HepG2 (cell line): Measurements from ENCODE around the gene FBXO24. TPM values are rescaled to one million over a fixed set of nuclear protein-coding genes. Genes with fewer than 3 reads are reported as not detected.
A peak's percentile ranks its signal among the peaks of the same experiment; 100 is the strongest.

Experiments used
- ASH2L ChIP-seq: fragments of 300-600, 200-600 bp; sonication (generic); IDR thresholded peaks from 2 replicates; pipeline ENCODE4 v1.7.0; 2017; ENCODE audit warnings: low read depth, mild to moderate bottlenecking, moderate library complexity, mixed read lengths, low read length; ENCODE audit not compliant: insufficient read length
- DMAP1 ChIP-seq: IDR thresholded peaks from 2 replicates; pipeline ENCODE4 v1.6.1; 2016
- GFI1 ChIP-seq: sonication (generic); formaldehyde crosslinking; IDR thresholded peaks from 2 replicates; pipeline ENCODE4 v1.5.0; 2020; ENCODE audit warnings: missing genetic modification reagents, mild to moderate bottlenecking, borderline replicate concordance
- HNRNPL ChIP-seq: fragments of 200-400 bp; formaldehyde crosslinking; IDR thresholded peaks from 2 replicates; pipeline ENCODE4 v1.6.1; 2017; ENCODE audit warnings: mild to moderate bottlenecking, low read depth, low read length
- IKZF1 ChIP-seq: fragments of 450-650 bp; IDR thresholded peaks from 2 replicates; pipeline ENCODE4 v1.7.1; 2016
- NPAS2 ChIP-seq: sonication (generic); formaldehyde crosslinking; IDR thresholded peaks from 2 replicates; pipeline ENCODE4 v1.8.0; 2022; ENCODE audit warnings: mild to moderate bottlenecking, missing genetic modification reagents, borderline replicate concordance
- RFXAP ChIP-seq: sonication (generic); formaldehyde crosslinking; IDR thresholded peaks from 2 replicates; pipeline ENCODE4 v1.4.0; 2020; ENCODE audit warnings: missing genetic modification reagents, borderline replicate concordance
- SMAD9 ChIP-seq: sonication (generic); formaldehyde crosslinking; IDR thresholded peaks from 2 replicates; pipeline ENCODE4 v1.5.1; 2020; ENCODE audit warnings: mild to moderate bottlenecking, missing genetic modification reagents
- ZNF124 ChIP-seq: sonication (generic); formaldehyde crosslinking; IDR thresholded peaks from 2 replicates; pipeline ENCODE4 v1.4.0; 2020; ENCODE audit warnings: missing genetic modification reagents
- ZNF430 ChIP-seq: sonication (generic); formaldehyde crosslinking; IDR thresholded peaks from 2 replicates; pipeline ENCODE4 v1.9.0; 2021; ENCODE audit warnings: mild to moderate bottlenecking, missing genetic modification reagents
- polyA plus RNA-seq, 8 experiments: library from polyadenylated mRNA; depleted of rRNA in 3 of 8; stranded (reverse) in 7 of 8; unstranded in 1 of 8; fragments of >200 nt; fragmentation: Illumina TruSeq in 4 of 8; extraction: Trizol in 4 of 8; gene quantifications; 2 replicates each; pipeline versions ENCODE4 v1.2.1 to v1.2.3, GENCODE V29; 2011 to 2016; ENCODE audit warnings: low read depth in 4 of 8, missing spikeins in 1 of 8, mixed read lengths in 1 of 8; ENCODE audit not compliant: insufficient read depth in 1 of 8
- total RNA-seq, 5 experiments: library from RNA; depleted of rRNA; stranded (reverse); fragments of >200 nt; fragmentation: Illumina TruSeq; extraction: Trizol; gene quantifications; 2 replicates each; pipeline ENCODE4 v1.2.3, GENCODE V29; 2016; ENCODE audit warnings: low read depth in 1 of 5
- TF ChIP-seq, protein P1 (sequence below): sonication (generic); formaldehyde crosslinking; IDR thresholded peaks from 2 replicates; pipeline ENCODE4 v1.4.0; 2020; ENCODE audit warnings: mild to moderate bottlenecking, missing genetic modification reagents
- TF ChIP-seq, protein P2 (sequence below): sonication (generic); formaldehyde crosslinking; IDR thresholded peaks from 2 replicates; pipeline ENCODE4 v1.4.0; 2020; ENCODE audit warnings: mild to moderate bottlenecking, missing genetic modification reagents
- TF ChIP-seq, protein P3 (sequence below): sonication (generic); formaldehyde crosslinking; IDR thresholded peaks from 2 replicates; pipeline ENCODE4 v1.5.1; 2020; ENCODE audit warnings: mild to moderate bottlenecking, missing genetic modification reagents, moderate library complexity
- TF ChIP-seq, protein P4 (sequence below): sonication (generic); formaldehyde crosslinking; conservative IDR thresholded peaks from 2 replicates; pipeline ENCODE4 v1.4.0; 2020; ENCODE audit warnings: missing genetic modification reagents
- TF ChIP-seq, protein P5 (sequence below): sonication (generic); formaldehyde crosslinking; IDR thresholded peaks from 2 replicates; pipeline ENCODE4 v1.4.0; 2020; ENCODE audit warnings: low read depth, mild to moderate bottlenecking, missing genetic modification reagents

The FBXO24 gene
- total and polyA plus RNA-seq, 2 of the 13 experiments (the other 11 are each of a cell fraction or from before 2014, with no cell fraction given) = 0.20 to 0.55 TPM

DNA sequence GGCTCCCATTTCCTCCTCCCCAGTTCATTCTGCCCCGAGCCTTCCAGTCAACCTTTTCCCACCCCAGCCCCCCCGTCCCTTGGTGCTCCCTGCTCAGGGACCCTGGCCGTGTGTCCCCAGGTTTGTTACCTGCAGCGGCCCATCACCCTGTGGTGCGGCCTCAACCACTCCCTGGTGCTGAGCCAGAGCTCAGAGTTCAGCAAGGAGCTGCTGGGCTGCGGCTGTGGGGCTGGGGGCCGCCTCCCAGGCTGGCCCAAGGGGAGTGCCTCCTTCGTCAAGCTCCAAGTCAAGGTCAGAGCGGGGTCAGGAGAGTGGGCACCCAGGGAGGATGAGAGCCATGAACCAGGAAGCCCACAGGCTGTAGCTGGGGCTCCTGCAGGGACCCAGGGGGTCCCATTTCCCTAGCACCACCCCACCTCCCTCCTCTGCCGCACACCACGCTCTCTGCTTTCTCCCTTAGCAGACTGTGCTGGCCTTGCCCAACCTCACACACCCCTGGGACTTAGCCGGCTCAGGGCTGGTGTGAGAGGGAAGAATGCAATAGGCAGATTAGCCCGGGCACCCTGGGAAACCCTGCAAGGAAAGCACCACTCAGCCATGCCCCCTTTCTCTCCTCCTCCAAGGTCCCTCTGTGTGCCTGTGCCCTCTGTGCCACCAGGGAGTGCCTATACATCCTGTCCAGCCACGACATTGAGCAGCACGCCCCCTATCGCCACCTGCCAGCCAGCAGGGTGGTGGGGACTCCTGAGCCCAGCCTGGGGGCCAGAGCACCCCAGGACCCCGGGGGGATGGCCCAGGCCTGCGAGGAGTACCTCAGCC, 14.0 kb downstream of the FBXO24 start (continued):
- TF ChIP-seq, protein P1, sequence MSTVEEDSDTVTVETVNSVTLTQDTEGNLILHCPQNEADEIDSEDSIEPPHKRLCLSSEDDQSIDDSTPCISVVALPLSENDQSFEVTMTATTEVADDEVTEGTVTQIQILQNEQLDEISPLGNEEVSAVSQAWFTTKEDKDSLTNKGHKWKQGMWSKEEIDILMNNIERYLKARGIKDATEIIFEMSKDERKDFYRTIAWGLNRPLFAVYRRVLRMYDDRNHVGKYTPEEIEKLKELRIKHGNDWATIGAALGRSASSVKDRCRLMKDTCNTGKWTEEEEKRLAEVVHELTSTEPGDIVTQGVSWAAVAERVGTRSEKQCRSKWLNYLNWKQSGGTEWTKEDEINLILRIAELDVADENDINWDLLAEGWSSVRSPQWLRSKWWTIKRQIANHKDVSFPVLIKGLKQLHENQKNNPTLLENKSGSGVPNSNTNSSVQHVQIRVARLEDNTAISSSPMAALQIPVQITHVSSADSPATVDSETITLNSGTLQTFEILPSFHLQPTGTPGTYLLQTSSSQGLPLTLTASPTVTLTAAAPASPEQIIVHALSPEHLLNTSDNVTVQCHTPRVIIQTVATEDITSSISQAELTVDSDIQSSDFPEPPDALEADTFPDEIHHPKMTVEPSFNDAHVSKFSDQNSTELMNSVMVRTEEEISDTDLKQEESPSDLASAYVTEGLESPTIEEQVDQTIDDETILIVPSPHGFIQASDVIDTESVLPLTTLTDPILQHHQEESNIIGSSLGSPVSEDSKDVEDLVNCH (CRISPR knock-in tag) = no peak
- TF ChIP-seq, protein P2, sequence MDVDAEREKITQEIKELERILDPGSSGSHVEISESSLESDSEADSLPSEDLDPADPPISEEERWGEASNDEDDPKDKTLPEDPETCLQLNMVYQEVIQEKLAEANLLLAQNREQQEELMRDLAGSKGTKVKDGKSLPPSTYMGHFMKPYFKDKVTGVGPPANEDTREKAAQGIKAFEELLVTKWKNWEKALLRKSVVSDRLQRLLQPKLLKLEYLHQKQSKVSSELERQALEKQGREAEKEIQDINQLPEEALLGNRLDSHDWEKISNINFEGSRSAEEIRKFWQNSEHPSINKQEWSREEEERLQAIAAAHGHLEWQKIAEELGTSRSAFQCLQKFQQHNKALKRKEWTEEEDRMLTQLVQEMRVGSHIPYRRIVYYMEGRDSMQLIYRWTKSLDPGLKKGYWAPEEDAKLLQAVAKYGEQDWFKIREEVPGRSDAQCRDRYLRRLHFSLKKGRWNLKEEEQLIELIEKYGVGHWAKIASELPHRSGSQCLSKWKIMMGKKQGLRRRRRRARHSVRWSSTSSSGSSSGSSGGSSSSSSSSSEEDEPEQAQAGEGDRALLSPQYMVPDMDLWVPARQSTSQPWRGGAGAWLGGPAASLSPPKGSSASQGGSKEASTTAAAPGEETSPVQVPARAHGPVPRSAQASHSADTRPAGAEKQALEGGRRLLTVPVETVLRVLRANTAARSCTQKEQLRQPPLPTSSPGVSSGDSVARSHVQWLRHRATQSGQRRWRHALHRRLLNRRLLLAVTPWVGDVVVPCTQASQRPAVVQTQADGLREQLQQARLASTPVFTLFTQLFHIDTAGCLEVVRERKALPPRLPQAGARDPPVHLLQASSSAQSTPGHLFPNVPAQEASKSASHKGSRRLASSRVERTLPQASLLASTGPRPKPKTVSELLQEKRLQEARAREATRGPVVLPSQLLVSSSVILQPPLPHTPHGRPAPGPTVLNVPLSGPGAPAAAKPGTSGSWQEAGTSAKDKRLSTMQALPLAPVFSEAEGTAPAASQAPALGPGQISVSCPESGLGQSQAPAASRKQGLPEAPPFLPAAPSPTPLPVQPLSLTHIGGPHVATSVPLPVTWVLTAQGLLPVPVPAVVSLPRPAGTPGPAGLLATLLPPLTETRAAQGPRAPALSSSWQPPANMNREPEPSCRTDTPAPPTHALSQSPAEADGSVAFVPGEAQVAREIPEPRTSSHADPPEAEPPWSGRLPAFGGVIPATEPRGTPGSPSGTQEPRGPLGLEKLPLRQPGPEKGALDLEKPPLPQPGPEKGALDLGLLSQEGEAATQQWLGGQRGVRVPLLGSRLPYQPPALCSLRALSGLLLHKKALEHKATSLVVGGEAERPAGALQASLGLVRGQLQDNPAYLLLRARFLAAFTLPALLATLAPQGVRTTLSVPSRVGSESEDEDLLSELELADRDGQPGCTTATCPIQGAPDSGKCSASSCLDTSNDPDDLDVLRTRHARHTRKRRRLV (CRISPR knock-in tag) = no peak
- TF ChIP-seq, protein P3, sequence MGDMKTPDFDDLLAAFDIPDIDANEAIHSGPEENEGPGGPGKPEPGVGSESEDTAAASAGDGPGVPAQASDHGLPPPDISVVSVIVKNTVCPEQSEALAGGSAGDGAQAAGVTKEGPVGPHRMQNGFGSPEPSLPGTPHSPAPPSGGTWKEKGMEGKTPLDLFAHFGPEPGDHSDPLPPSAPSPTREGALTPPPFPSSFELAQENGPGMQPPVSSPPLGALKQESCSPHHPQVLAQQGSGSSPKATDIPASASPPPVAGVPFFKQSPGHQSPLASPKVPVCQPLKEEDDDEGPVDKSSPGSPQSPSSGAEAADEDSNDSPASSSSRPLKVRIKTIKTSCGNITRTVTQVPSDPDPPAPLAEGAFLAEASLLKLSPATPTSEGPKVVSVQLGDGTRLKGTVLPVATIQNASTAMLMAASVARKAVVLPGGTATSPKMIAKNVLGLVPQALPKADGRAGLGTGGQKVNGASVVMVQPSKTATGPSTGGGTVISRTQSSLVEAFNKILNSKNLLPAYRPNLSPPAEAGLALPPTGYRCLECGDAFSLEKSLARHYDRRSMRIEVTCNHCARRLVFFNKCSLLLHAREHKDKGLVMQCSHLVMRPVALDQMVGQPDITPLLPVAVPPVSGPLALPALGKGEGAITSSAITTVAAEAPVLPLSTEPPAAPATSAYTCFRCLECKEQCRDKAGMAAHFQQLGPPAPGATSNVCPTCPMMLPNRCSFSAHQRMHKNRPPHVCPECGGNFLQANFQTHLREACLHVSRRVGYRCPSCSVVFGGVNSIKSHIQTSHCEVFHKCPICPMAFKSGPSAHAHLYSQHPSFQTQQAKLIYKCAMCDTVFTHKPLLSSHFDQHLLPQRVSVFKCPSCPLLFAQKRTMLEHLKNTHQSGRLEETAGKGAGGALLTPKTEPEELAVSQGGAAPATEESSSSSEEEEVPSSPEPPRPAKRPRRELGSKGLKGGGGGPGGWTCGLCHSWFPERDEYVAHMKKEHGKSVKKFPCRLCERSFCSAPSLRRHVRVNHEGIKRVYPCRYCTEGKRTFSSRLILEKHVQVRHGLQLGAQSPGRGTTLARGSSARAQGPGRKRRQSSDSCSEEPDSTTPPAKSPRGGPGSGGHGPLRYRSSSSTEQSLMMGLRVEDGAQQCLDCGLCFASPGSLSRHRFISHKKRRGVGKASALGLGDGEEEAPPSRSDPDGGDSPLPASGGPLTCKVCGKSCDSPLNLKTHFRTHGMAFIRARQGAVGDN = peak; percentile 29; the same call in 1 of the 2 replicates
- no peak for TF ChIP-seq DMAP1 (CRISPR knock-in tag)
- no peak for TF ChIP-seq ZNF124 (CRISPR knock-in tag)
- TF ChIP-seq SMAD9 (CRISPR knock-in tag) = no peak
- TF ChIP-seq IKZF1 = no peak
- TF ChIP-seq ZNF430 (CRISPR knock-in tag) = no peak
- TF ChIP-seq, protein P4, sequence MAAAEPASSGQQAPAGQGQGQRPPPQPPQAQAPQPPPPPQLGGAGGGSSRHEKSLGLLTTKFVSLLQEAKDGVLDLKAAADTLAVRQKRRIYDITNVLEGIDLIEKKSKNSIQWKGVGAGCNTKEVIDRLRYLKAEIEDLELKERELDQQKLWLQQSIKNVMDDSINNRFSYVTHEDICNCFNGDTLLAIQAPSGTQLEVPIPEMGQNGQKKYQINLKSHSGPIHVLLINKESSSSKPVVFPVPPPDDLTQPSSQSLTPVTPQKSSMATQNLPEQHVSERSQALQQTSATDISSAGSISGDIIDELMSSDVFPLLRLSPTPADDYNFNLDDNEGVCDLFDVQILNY = no peak
- no peak for TF ChIP-seq GFI1
- TF ChIP-seq RFXAP (CRISPR knock-in tag) = no peak
- TF ChIP-seq HNRNPL = peak; percentile 93
- TF ChIP-seq, protein P5, sequence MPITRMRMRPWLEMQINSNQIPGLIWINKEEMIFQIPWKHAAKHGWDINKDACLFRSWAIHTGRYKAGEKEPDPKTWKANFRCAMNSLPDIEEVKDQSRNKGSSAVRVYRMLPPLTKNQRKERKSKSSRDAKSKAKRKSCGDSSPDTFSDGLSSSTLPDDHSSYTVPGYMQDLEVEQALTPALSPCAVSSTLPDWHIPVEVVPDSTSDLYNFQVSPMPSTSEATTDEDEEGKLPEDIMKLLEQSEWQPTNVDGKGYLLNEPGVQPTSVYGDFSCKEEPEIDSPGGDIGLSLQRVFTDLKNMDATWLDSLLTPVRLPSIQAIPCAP (CRISPR knock-in tag) = no peak
- no peak for TF ChIP-seq ASH2L
- no peak for TF ChIP-seq NPAS2
